Measurements from ENCODE around the gene TBC1D24.
"Not testable (repeated sequence)": the region's sequence is repeated elsewhere in the genome, so short reads cannot be mapped to it uniquely, and the experiment has no call there.

DNA sequence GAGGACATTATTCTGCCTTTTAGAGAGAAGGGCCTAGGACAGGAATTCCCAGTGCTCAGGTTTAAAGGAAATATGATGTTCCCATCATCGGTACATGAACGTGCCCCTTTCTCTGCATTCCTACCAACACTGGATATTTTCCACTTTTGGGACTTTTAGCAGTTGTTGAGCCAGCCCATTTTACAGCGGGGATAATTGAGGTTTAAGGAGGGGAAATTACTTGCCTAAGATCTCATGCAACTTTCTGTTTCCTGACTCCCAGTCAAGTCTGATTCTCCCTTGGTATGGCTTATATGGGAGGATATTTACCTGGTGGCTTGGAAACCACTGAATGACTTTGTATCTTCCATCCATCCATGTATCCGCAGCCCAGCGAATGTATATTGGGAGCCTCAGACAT, 59.4 kb downstream of the TBC1D24 start:
- not testable (repeated sequence) for TF ChIP-seq POLR2A (IDR thresholded peaks at IDR 0.05)
- TF ChIP-seq, protein P1, sequence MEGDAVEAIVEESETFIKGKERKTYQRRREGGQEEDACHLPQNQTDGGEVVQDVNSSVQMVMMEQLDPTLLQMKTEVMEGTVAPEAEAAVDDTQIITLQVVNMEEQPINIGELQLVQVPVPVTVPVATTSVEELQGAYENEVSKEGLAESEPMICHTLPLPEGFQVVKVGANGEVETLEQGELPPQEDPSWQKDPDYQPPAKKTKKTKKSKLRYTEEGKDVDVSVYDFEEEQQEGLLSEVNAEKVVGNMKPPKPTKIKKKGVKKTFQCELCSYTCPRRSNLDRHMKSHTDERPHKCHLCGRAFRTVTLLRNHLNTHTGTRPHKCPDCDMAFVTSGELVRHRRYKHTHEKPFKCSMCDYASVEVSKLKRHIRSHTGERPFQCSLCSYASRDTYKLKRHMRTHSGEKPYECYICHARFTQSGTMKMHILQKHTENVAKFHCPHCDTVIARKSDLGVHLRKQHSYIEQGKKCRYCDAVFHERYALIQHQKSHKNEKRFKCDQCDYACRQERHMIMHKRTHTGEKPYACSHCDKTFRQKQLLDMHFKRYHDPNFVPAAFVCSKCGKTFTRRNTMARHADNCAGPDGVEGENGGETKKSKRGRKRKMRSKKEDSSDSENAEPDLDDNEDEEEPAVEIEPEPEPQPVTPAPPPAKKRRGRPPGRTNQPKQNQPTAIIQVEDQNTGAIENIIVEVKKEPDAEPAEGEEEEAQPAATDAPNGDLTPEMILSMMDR (IDR thresholded peaks at IDR 0.05): not testable (repeated sequence)
